NB4 (cell line): Measurements from ENCODE around the gene DIS3L2.
"Not testable (repeated sequence)": the region's sequence is repeated elsewhere in the genome, so short reads cannot be mapped to it uniquely, and the experiment has no call there.

Experiments used
- DNase-seq: peaks from one replicate; pipeline ENCODE4 v3.0.0; 2010; ENCODE audit warnings: low read depth
- H3K4me3 ChIP-seq: one replicate; pipeline ENCODE4 v1.5.1; 2011; ENCODE audit warnings: mild to moderate bottlenecking, low read depth, low read length, moderate library complexity
- MAX ChIP-seq: IDR thresholded peaks from 2 replicates; pipeline ENCODE4 v1.6.1; 2011; ENCODE audit warnings: low read depth, low read length
- MYC ChIP-seq: IDR thresholded peaks from 2 replicates; pipeline ENCODE4 v1.6.1; 2011; ENCODE audit warnings: low read depth, low read length
- POLR2A ChIP-seq: IDR thresholded peaks from 2 replicates; pipeline ENCODE4 v1.6.1; 2011; ENCODE audit warnings: mild to moderate bottlenecking; ENCODE audit not compliant: insufficient read length; ENCODE audit errors: extremely low read depth
- TF ChIP-seq, protein P1 (sequence below): IDR thresholded peaks from one replicate; pipeline ENCODE4 v1.5.1; 2012; ENCODE audit warnings: low read depth, low read length

DIS3L2 gene

GRCh38 chr2:232142502-232142901 is 181.0 kb downstream of the DIS3L2 start:
- TF ChIP-seq, protein P1, sequence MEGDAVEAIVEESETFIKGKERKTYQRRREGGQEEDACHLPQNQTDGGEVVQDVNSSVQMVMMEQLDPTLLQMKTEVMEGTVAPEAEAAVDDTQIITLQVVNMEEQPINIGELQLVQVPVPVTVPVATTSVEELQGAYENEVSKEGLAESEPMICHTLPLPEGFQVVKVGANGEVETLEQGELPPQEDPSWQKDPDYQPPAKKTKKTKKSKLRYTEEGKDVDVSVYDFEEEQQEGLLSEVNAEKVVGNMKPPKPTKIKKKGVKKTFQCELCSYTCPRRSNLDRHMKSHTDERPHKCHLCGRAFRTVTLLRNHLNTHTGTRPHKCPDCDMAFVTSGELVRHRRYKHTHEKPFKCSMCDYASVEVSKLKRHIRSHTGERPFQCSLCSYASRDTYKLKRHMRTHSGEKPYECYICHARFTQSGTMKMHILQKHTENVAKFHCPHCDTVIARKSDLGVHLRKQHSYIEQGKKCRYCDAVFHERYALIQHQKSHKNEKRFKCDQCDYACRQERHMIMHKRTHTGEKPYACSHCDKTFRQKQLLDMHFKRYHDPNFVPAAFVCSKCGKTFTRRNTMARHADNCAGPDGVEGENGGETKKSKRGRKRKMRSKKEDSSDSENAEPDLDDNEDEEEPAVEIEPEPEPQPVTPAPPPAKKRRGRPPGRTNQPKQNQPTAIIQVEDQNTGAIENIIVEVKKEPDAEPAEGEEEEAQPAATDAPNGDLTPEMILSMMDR: no peak
- TF ChIP-seq MYC (no peak), MAX (no peak), POLR2A (no peak)
- no peak overlapping the region for H3K4me3 ChIP-seq
- no peak for DNase-seq

- TF ChIP-seq MYC: no peak
- TF ChIP-seq, protein P1: no peak
- no peak for TF ChIP-seq POLR2A
- no peak for DNase-seq
- no peak overlapping the region for H3K4me3 ChIP-seq
These were observed 184.8 kb downstream of the DIS3L2 start for GRCh38 chr2:232146294-232146693.

DNA sequence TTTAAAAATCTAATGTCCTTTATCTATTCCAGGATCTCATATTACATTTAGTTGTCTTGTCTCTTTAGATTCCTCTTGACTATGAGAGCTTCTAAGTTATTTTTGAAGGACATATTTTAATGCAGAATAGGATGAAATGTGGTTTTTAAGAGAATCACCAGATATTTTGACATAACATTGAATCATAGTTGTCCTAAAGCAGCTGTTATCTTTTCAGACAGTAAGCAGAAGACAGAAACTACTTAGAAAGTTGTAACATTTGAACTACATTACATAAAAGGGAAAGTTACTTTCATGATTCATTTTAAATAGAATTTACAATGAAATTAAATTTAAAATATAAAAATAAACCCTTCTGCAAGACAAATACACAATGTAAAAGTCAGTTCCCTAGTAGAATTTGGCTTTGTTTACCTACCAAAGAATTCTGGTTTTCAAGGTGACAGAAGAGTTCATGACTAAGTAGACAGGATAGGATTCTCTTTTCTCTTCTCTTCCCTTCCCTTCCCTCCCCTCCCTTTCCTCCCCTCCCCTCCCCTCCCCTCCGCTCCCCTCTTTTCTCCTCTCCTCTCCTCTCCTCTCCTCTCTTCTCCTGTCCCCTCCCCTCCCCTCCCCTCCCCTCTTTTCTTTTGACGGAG is 186.0 kb downstream of the DIS3L2 start:
- H3K4me3 ChIP-seq: no peak overlapping the region
- no peak for DNase-seq
- TF ChIP-seq, protein P1: no peak

DNA sequence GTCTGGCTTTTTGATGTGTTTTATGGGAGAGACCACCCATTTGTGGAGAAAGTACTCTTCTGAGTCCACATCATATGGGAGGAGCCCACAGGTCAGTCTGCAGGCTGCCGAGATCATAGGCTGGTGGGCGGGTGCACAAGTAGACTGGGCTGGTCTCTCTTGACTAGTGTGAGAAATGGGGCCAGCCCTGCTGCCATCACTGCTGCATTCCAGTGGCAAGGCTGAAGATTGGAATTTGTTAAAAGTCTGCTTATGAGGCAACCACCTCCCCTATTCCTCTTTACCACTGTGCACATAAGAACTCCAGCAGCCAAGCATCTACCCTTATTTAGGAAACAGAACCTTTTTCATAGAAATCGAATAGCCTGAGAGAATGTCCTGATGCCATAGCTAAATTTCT is 200.7 kb downstream of the DIS3L2 start:
- TF ChIP-seq, protein P1: no peak
- TF ChIP-seq MAX (no peak), MYC (no peak), POLR2A (no peak)
- no peak overlapping the region for H3K4me3 ChIP-seq

DNA sequence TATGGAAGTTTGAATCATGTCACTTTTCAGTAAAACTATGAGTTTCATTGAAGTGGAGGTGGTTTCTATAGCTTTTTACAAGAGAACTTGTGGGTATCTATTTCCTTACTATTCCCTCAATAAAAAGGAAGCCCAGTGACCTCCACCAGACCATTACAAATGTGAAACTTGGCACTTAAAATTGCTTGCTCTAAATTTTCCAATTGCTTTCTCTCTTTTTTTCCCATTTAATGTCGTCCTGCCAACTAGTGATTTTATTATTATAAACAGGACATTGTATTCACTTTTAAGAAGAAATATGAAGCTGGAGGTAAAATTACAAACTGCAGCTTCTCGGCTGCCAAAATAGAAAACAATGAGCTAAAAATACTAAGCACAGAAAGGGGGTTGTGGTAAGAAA is 208.9 kb downstream of the DIS3L2 start:
- TF ChIP-seq MAX (no peak), POLR2A (no peak), MYC (no peak)
- TF ChIP-seq, protein P1: no peak
- no peak for DNase-seq
- no peak overlapping the region for H3K4me3 ChIP-seq

More for the DNA sequence above, 200.7 kb downstream of the DIS3L2 start:
- DNase-seq: no peak

DNA sequence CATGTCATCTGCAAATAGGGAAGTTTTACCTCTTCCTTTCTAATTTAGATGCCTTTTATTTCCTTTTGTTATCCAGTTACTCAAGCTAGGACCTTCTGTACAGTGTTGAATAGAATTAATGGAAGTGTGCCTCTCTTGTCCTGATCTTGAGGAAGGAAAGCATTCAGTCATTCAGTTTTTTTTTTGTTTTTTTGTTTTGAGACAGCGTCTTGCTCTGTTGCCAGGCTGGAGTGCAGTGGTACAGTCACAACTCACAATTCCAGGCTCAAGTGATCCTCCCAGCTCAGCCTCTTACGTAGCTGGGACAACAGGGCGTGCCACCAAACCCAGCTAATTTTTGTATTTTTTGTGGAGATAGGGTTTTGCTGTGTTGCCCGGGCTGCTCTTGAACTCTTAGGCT is 213.1 kb downstream of the DIS3L2 start:
- DNase-seq: no peak
- H3K4me3 ChIP-seq: no peak overlapping the region
- TF ChIP-seq, protein P1: no peak
- TF ChIP-seq MAX (no peak), MYC (no peak), POLR2A (no peak)

DNA sequence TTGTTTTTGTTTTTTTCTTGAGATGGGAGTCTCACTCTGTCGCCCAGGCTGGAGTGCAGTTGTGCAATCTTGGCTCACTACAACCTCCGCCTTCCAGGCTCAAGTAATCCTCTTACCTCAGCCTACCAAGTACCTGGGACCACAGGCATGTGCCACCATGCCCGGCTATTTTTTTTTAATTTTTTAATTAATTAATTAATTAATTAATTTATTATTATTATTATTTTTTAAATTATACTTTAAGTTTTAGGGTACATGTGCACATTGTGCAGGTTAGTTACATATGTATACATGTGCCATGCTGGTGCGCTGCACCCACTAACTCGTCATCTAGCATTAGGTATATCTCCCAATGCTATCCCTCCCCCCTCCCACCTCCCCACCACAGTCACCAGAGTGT is 215.1 kb downstream of the DIS3L2 start:
- H3K4me3 ChIP-seq, DNase-seq: not testable (repeated sequence)
